Activated naive CD8-positive, alpha-beta T cell treated with anti-CD3 and anti-CD28 coated beads, Interleukin-2, amount 10 ng/mL, durations not matched to agents 7 days and 5 days (primary cell): Measurements from ENCODE around the gene FLRT2. TPM values are rescaled to one million over a fixed set of nuclear protein-coding genes. Genes with fewer than 3 reads are reported as not detected.

Experiments
- ATAC-seq: fragments of 150-1000 bp; cut with Tn5 transposase; one replicate; pipeline ENCODE4 v1.10.0; 2021; ENCODE audit warnings: low read depth, moderate library complexity
- POLR2A ChIA-PET: fragments of 350-600 bp; sonication (Branson Sonifier 250); formaldehyde crosslinking; loops from one replicate; lab custom pipeline; 2021; ENCODE audit warnings: antibody characterized with exemption; lab: Charles Lee
- DNase-seq: peaks from one replicate; pipeline ENCODE4 v3.0.0; 2021
- H3K27ac Mint-ChIP-seq: one replicate; pipeline ENCODE4 v1.8.0; 2022; ENCODE audit warnings: mild to moderate bottlenecking, mixed read lengths
- H3K27me3 Mint-ChIP-seq: one replicate; pipeline ENCODE4 v1.8.0; 2022; ENCODE audit warnings: mild to moderate bottlenecking, moderate library complexity, mixed read lengths
- H3K36me3 Mint-ChIP-seq: one replicate; pipeline ENCODE4 v1.8.0; 2021; ENCODE audit warnings: mild to moderate bottlenecking, mixed read lengths
- H3K4me1 Mint-ChIP-seq: one replicate; pipeline ENCODE4 v1.8.0; 2021; ENCODE audit warnings: mixed read lengths
- H3K4me3 Mint-ChIP-seq: one replicate; pipeline ENCODE4 v1.8.0; 2022; ENCODE audit warnings: mild to moderate bottlenecking, moderate library complexity, mixed read lengths
- H3K9me3 Mint-ChIP-seq: one replicate; pipeline ENCODE4 v1.8.0; 2021; ENCODE audit warnings: mixed read lengths
- total RNA-seq, 2 experiments: library from RNA; stranded (reverse); gene quantifications; one replicate each; pipeline ENCODE4 v1.2.3, GENCODE V29; 2021

The FLRT2 gene
- total RNA-seq, 2 experiments from 2014 or later, result not detected

DNA sequence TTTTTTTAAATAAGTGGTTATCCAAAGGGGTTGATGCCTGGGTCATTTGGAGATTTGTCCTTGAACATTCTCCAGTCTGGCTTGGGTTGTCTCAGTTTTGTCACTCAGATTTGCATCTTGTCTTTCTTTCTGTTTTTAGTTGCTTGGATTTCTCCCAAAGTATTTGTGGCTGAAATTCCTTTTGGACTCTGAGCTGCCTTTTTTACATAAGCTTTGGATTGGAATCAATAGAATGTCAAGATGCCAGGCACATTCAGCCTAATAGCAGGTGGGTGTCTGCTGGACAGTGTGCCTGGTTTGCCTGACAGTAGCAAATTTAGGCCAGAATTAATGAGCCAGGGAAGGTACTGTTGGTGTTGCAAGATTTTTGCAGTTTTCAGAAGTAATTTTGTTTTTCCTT is 50.0 kb downstream of the FLRT2 start:
- no peak overlapping the region for H3K27ac Mint-ChIP-seq
- POLR2A ChIA-PET, result no interaction called here
- H3K9me3 Mint-ChIP-seq, result no peaks in the 10 kb centered on the region
- H3K4me3 Mint-ChIP-seq, result no peak overlapping the region
- no peaks in the 10 kb centered on the region for H3K4me1 Mint-ChIP-seq
- no peaks in the 10 kb centered on the region for H3K36me3 Mint-ChIP-seq
- no peaks in the 10 kb centered on the region for H3K27me3 Mint-ChIP-seq
- no peak for ATAC-seq
- no peak for DNase-seq

- no peaks in the 10 kb centered on the region for H3K9me3 Mint-ChIP-seq
- DNase-seq (no peak), ATAC-seq (no peak)
- H3K4me3 Mint-ChIP-seq, result no peak overlapping the region
- no peaks in the 10 kb centered on the region for H3K4me1 Mint-ChIP-seq
- no peak overlapping the region for H3K27ac Mint-ChIP-seq
- POLR2A ChIA-PET, result no interaction called here
- H3K27me3 Mint-ChIP-seq, result no peaks in the 10 kb centered on the region
- H3K36me3 Mint-ChIP-seq, result no peaks in the 10 kb centered on the region
These were observed 50.7 kb downstream of the FLRT2 start for GRCh38 chr14:85580536-85581140.

- ATAC-seq (no peak), DNase-seq (no peak)
- Mint-ChIP-seq H3K4me3 (no peak overlapping the region), H3K27me3 (no peaks in the 10 kb centered on the region), H3K36me3 (no peaks in the 10 kb centered on the region), H3K9me3 (no peaks in the 10 kb centered on the region), H3K27ac (no peak overlapping the region), H3K4me1 (no peaks in the 10 kb centered on the region)
- POLR2A ChIA-PET, result no interaction called here
These were observed 51.7 kb downstream of the FLRT2 start for GRCh38 chr14:85581691-85582090.

GRCh38 chr14:85583380-85583779 is 53.4 kb downstream of the FLRT2 start:
- DNase-seq, result no peak
- H3K27me3 Mint-ChIP-seq, result no peaks in the 10 kb centered on the region
- no peak for ATAC-seq
- H3K36me3 Mint-ChIP-seq, result no peaks in the 10 kb centered on the region
- POLR2A ChIA-PET, result no interaction called here
- H3K4me3 Mint-ChIP-seq, result no peak overlapping the region
- H3K4me1 Mint-ChIP-seq, result peaks cover 6% of the 10 kb centered on the region
- H3K9me3 Mint-ChIP-seq, result no peaks in the 10 kb centered on the region
- no peak overlapping the region for H3K27ac Mint-ChIP-seq

DNA sequence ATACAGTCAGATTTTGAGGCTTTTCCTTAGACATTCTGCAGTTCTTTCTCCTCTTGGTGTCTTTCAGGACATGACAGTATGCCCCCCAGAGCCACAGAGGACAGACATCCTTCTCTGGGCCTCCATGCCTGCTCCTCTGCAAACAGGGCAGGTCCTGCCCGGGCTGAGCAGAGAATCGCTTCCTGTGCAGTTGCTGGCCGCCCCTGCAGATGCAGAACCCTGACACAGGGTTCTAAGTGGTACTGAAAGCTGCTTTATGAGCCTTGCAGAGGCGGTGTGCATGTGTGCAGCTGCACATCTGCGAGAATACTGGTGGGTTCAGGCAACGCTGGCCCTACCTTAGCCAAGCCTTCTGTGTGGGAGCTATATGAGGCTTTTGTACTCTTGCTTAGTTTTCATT is 54.5 kb downstream of the FLRT2 start:
- no peak overlapping the region for H3K27ac Mint-ChIP-seq
- ATAC-seq (no peak), DNase-seq (no peak)
- H3K4me3 Mint-ChIP-seq, result no peak overlapping the region
- H3K4me1 Mint-ChIP-seq, result peaks cover 6% of the 10 kb centered on the region
- POLR2A ChIA-PET, result no interaction called here
- no peaks in the 10 kb centered on the region for H3K27me3 Mint-ChIP-seq
- no peaks in the 10 kb centered on the region for H3K36me3 Mint-ChIP-seq
- H3K9me3 Mint-ChIP-seq, result no peaks in the 10 kb centered on the region

- Mint-ChIP-seq H3K27ac (no peak overlapping the region), H3K9me3 (no peaks in the 10 kb centered on the region), H3K27me3 (no peaks in the 10 kb centered on the region), H3K4me1 (peaks cover 6% of the 10 kb centered on the region), H3K4me3 (no peak overlapping the region), H3K36me3 (no peaks in the 10 kb centered on the region)
- DNase-seq, result no peak
- POLR2A ChIA-PET, result no interaction called here
- no peak for ATAC-seq
These were observed 57.3 kb downstream of the FLRT2 start for GRCh38 chr14:85587151-85587711.

- Mint-ChIP-seq H3K4me3 (no peak overlapping the region), H3K27ac (no peak overlapping the region), H3K9me3 (peaks cover 2% of the 10 kb centered on the region), H3K27me3 (no peaks in the 10 kb centered on the region), H3K4me1 (peaks cover 6% of the 10 kb centered on the region), H3K36me3 (no peaks in the 10 kb centered on the region)
- POLR2A ChIA-PET, result no interaction called here
- ATAC-seq (no peak), DNase-seq (no peak)
These were observed 60.8 kb downstream of the FLRT2 start for GRCh38 chr14:85590784-85591183.

- ATAC-seq (no peak), DNase-seq (no peak)
- Mint-ChIP-seq H3K4me3 (no peak overlapping the region), H3K9me3 (peaks cover 2% of the 10 kb centered on the region), H3K27me3 (no peaks in the 10 kb centered on the region), H3K27ac (no peak overlapping the region), H3K4me1 (no peaks in the 10 kb centered on the region), H3K36me3 (no peaks in the 10 kb centered on the region)
- POLR2A ChIA-PET, result no interaction called here
These were observed 64.3 kb downstream of the FLRT2 start for GRCh38 chr14:85594217-85594616.

GRCh38 chr14:85595981-85596380 is 66.0 kb downstream of the FLRT2 start:
- no peaks in the 10 kb centered on the region for H3K36me3 Mint-ChIP-seq
- peaks cover 2% of the 10 kb centered on the region for H3K9me3 Mint-ChIP-seq
- H3K4me1 Mint-ChIP-seq, result no peaks in the 10 kb centered on the region
- H3K27ac Mint-ChIP-seq, result no peak overlapping the region
- POLR2A ChIA-PET, result no interaction called here
- H3K27me3 Mint-ChIP-seq, result no peaks in the 10 kb centered on the region
- H3K4me3 Mint-ChIP-seq, result no peak overlapping the region
- DNase-seq, result no peak
- ATAC-seq, result no peak

GRCh38 chr14:85596562-85596961 is 66.6 kb downstream of the FLRT2 start:
- no peak for ATAC-seq

DNA sequence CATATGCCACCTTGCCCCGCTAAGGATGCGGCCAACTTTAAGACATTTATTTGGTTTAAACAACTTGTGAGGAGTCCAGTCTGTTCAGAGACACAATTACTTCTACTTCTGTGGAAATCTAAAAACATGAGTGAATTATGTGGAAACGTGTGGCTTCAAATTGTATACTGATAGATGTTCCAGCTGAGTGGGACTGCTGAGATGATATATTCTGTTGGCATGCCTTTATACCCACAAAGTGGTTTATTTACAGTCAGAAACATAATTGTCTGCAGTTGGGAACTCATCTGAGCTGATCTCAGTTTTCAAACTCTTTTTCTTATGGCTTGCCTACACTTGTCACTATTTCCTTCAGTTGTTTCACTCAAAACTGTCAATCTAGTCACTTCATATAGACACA is 67.8 kb downstream of the FLRT2 start:
- DNase-seq (no peak), ATAC-seq (no peak)
- H3K27me3 Mint-ChIP-seq, result no peaks in the 10 kb centered on the region
- no peaks in the 10 kb centered on the region for H3K4me1 Mint-ChIP-seq
- peaks cover 2% of the 10 kb centered on the region for H3K9me3 Mint-ChIP-seq
- H3K36me3 Mint-ChIP-seq, result no peaks in the 10 kb centered on the region
- H3K27ac Mint-ChIP-seq, result no peak overlapping the region
- POLR2A ChIA-PET, result no interaction called here
- no peak overlapping the region for H3K4me3 Mint-ChIP-seq

More at GRCh38 chr14:85596562-85596961, 66.6 kb downstream of the FLRT2 start:
- Mint-ChIP-seq H3K27ac (no peak overlapping the region), H3K27me3 (no peaks in the 10 kb centered on the region), H3K9me3 (peaks cover 2% of the 10 kb centered on the region), H3K36me3 (no peaks in the 10 kb centered on the region), H3K4me1 (no peaks in the 10 kb centered on the region), H3K4me3 (no peak overlapping the region)
- no peak for DNase-seq
- POLR2A ChIA-PET, result no interaction called here

DNA sequence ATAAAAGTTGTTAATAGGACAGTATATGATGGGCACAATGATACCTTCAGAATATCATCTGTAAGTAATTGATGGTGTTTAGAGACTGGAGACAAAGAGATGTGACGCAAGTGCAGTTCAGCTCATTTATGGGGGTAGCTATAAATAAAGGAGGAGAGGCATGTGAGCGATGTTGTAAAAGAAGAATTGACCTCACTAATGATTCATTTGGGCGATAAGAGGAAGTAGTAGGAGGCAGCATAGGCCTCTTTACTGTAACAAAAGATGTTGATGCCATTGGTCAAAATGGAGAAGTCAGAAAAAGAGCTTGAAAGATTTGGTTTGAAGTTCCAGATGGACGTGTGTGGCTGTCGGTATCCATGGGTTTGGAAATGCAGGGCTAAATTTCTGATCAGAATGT is 70.0 kb downstream of the FLRT2 start:
- Mint-ChIP-seq H3K27me3 (no peaks in the 10 kb centered on the region), H3K9me3 (peaks cover under 1% of the 10 kb centered on the region), H3K27ac (no peak overlapping the region), H3K4me1 (no peaks in the 10 kb centered on the region), H3K4me3 (no peak overlapping the region), H3K36me3 (no peaks in the 10 kb centered on the region)
- POLR2A ChIA-PET, result no interaction called here
- ATAC-seq (no peak), DNase-seq (no peak)

GRCh38 chr14:85601246-85601645 is 71.3 kb downstream of the FLRT2 start:
- H3K36me3 Mint-ChIP-seq, result no peaks in the 10 kb centered on the region
- H3K4me3 Mint-ChIP-seq, result no peak overlapping the region
- ATAC-seq, result no peak
- H3K27me3 Mint-ChIP-seq, result no peaks in the 10 kb centered on the region
- no peaks in the 10 kb centered on the region for H3K9me3 Mint-ChIP-seq
- DNase-seq, result no peak
- H3K4me1 Mint-ChIP-seq, result no peaks in the 10 kb centered on the region
- no peak overlapping the region for H3K27ac Mint-ChIP-seq
- POLR2A ChIA-PET, result no interaction called here

GRCh38 chr14:85601690-85602089 is 71.7 kb downstream of the FLRT2 start:
- Mint-ChIP-seq H3K36me3 (no peaks in the 10 kb centered on the region), H3K27ac (no peak overlapping the region), H3K27me3 (no peaks in the 10 kb centered on the region), H3K4me3 (no peak overlapping the region), H3K4me1 (no peaks in the 10 kb centered on the region), H3K9me3 (no peaks in the 10 kb centered on the region)
- no peak for ATAC-seq
- POLR2A ChIA-PET, result no interaction called here
- no peak for DNase-seq
